8988T (cell line): ENCODE data around the gene KRTAP5-7.
"Not testable (repeated sequence)": the region's sequence is repeated elsewhere in the genome, so short reads cannot be mapped to it uniquely, and the experiment has no call there.

ENCODE experiments used
- DNase-seq: peaks from one replicate; pipeline ENCODE4 v3.0.0; 2011

The KRTAP5-7 gene

DNA sequence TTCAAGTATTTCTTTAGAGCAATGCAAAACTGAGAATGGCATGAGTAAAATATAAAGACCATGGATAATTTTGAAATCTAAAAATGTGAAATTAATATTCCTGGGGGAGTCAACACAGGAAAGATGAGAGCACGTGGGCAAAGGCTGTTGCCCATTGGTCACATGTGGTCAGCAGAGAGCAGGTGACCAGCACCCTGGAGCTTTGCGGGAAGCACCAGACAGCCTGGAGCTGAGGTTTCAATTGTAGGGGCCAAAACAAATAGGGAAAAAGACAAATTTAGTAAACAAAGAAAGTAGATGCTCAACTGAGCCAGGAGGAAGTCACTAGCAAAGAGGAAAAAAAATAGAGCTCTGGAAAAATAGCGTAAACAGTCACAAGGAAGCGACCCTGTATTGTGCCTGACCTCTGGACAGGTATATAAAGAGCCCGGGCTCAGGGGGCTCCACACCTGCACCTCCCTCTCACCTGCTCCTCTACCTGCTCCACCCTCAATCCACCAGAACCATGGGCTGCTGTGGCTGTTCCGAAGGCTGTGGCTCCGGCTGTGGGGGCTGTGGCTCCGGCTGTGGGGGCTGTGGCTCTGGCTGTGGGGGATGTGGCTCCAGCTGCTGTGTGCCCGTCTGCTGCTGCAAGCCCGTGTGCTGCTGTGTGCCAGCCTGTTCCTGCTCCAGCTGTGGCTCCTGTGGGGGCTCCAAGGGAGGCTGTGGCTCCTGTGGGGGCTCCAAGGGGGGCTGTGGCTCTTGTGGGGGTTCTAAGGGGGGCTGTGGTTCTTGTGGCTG, at the start of gene KRTAP5-7:
Gene KRTAP5-7, plus strand, starts transcription at position 472 of the 780 bp plus-strand sequence. Its CDS starts 34 bp downstream, at position 506.
- not testable (repeated sequence) for DNase-seq

DNA sequence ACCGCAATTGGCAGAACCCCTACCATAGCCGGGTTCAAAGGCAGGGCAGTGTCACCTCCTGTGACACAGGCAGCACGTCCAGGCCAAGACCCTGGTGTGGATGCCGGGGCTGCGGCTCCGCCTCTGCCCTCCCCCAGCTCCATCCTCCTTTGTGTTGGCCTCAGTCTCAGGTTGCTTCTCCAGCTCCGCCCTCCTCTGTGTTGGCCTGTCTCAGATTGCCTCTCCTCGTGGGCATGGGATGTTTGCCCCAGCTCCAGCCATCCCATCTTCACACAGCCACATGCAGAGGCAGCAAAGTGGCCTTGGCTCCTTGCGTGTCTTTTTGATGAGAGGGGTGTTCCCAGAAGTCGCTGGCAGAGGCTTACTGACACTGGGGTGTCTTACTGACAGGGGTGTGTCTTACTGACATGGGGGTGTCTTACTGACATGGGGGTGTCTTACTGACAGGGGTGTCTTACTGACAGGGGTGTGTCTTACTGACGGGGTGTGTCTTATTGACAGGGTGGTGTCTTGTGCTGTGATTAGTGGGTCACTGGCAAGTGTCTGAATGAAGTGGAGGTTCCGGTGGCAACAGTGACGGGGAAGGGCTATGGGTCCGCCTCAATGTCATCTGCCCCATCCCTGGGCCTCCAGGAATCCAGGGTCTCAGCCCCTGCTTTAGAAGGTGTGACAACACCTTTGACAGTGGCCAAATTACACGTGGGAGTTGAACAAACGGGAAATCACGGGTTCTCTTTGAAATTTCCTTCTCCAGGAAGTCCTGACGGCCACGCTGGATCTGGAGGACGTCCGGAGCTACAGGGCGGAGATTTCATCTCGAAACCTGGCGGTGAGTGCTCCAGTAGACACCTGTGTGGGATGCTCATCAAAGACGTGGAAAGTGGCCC, 49.2 kb upstream of the KRTAP5-7 start:
- DNase-seq = no peak

- no peak for DNase-seq
Measured at GRCh38 chr11:71478528-71478840, 48.6 kb upstream of the KRTAP5-7 start.

DNA sequence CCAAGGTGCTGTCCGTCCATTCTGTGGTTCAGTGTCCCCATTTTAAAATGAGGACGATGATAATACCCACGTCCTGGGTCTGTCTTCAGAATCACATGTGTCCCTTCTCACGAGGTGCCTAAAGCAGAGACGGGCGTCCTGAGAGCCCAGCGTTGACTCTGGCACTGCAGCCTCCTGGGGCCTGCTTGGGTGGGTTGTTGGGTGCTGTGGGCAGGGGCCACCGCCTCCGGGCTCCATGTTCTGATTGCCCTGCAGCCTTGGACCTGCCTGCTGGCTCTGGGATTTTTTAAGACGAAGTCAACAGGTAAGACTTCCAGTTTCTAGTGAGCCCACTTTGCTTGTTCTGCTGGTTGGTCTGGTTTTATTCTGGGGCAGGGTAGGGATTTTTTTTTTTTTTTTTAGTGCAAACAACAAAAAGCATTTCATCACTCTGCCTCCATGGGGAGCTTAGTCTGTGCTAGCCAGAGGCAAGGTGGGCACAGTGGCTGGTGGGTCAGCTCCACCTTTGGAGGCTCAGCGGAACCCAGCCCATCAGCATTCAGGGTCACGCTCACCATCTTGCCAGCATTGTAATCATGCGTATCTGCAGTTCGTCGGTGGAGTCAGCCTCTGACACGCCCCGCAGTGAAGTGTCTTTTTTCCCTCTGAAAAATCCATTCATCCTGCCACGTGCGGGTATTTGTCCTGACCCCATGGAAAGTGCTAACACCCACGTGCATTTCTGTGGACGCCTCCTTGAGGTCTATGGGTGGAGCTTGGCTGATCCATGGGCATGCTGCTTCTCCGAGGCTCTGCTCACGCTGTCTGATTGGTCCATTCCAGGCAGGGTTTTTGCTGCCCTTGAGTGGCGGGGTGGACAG, 45.7 kb upstream of the KRTAP5-7 start:
- no peak for DNase-seq

DNA sequence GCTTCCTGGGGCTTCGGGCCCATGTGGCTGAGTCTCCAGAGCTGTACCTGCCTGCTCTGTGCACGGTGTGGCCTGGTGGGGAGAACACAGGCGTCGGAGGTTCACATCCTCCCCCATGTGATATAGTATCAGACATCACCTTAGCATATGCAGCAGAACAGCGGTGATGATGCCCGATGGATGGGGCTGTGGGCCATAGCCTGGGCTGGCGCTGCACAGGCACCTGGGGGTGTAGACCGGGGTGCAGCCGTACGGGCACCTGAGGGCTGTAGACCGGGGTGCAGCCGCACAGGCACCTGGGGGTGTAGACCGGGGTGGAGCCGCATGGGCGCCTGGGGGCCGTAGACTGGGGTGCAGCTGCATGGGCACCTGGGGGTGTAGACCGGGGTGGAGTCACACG, 44.9 kb upstream of the KRTAP5-7 start:
- DNase-seq = no peak

DNA sequence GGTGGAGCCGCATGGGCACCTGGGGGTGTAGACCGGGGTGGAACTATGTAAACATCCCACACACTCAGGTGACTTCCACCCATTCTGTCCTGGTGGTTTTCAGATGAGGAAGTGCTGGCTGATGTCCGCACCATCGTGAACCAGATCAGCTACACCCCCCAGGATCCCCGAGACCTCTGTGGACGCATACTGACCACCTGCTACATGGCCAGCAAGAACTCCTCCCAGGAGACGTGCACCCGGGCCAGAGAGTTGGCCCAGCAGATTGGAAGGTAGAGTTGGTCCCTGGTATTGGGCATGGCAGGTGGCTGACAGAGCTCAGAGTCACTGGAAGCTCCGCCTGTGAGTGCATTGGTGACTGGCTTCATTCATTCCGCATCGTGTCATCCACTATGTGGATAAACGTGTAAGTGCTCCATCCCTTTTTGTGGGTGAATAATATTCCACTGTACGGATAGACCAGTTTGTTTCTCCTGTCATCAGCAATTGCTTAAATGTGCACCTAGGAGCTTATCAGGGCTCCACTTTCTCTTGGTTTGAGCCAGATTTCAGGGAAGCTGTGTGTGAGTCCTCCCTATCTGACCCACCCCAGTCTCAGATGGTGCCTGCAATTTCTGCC, 44.2 kb upstream of the KRTAP5-7 start:
- DNase-seq = no peak

GRCh38 chr11:71483692-71484091, 43.4 kb upstream of the KRTAP5-7 start:
- no peak for DNase-seq

DNA sequence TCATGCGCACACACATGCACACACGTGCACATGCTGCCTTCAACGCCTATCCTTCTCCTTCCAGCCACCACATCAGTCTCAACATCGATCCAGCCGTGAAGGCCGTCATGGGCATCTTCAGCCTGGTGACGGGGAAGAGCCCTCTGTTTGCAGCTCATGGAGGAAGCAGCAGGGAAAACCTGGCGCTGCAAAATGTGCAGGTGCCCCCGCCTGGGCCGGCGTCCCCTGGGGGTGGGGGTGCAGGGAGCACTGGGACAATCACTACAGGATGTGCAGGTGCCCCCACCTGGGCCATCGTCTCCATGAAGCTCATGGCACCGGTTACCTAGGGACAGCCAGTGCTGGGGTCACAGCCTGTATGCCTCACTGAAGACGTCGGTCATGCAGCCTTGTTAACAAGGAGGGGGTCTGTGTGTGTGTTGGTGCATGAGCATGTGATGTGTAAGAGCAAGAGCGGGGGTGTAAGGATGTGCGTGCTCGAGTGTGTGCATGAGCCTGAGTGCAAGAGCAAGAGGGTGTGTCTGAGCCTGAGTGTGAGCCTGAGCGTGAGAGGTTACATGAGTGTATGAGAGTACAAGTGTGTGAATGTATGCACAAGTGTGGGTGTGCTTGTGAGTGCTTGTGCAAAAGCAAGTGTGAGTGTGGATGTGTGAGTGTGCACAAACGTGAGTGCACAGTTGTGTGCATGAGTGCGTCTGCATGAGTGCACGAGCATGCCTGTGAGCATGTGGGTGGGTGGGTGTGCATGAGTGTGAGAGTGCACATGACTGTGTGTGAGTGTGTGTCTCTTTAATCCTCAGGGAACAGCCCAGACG, 42.6 kb upstream of the KRTAP5-7 start:
- no peak for DNase-seq

GRCh38 chr11:71485063-71485399, 42.0 kb upstream of the KRTAP5-7 start:
- DNase-seq = no peak

- DNase-seq = no peak
Measured at GRCh38 chr11:71485466-71485865, 41.6 kb upstream of the KRTAP5-7 start.

- DNase-seq = no peak
Measured at GRCh38 chr11:71486320-71486719, 40.7 kb upstream of the KRTAP5-7 start.

DNA sequence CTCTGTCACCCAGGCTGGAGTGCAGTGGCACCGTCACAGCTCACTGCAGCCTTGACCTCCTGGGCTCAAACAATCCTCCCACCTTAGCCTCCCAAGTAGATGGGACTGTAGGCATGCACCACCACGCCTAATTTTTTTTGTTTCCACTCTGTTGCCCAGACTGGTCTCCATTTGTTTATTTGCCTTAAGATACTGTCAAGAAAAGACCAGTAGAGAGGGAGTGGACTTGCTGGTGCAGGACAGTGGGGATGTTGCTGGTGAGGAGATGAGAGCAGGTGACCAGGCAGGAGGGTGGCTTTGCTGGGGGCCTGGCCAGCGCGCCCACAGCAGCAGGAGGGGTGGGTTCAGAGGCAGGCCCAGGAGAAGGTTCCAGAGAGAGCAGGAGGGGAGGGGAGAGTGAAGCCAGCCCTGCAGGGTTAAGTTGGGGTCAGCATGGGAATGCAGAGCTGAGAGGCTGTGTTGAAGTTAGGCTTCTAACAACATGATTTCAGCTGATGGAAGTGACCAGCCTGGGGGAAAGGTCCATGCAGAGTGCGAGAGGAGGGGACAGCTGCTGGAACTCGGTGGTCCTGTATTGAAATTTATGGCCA, 38.3 kb upstream of the KRTAP5-7 start:
- no peak for DNase-seq

- DNase-seq = no peak
Measured at GRCh38 chr11:71489311-71490043, 37.6 kb upstream of the KRTAP5-7 start.

GRCh38 chr11:71490044-71490730, 36.9 kb upstream of the KRTAP5-7 start:
- DNase-seq = no peak

DNA sequence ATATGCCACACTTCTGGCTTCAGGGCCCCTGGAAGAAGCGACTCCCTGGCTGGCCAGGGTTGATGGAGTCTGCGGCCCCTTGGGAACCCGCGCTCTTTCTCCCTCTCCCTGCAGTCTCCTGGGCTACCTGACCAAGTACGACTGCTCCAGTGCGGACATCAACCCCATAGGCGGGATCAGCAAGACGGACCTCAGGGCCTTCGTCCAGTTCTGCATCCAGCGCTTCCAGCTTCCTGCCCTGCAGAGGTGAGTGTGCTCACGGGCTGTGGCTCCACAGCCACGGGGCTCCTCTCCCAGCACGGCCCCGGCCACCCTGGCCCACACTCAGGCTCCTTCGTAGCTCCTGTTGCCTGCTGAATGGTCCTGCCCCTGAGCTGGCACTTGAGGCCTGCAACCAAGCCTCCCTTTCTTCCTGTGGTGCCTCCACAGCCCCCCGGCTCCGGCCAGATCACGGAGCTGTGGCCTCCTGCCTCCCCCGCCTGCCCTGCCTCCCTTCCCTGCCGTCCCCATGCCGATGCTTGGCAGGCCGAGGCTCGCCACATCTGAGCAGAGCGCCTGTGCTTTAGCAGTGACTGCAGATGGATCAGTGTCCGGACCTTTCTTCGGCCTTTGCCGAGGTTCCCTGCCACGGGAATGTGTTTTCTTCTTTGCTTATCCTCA, 36.2 kb upstream of the KRTAP5-7 start:
- no peak for DNase-seq

- no peak for DNase-seq
Measured at GRCh38 chr11:71491531-71491930, 35.5 kb upstream of the KRTAP5-7 start.

DNA sequence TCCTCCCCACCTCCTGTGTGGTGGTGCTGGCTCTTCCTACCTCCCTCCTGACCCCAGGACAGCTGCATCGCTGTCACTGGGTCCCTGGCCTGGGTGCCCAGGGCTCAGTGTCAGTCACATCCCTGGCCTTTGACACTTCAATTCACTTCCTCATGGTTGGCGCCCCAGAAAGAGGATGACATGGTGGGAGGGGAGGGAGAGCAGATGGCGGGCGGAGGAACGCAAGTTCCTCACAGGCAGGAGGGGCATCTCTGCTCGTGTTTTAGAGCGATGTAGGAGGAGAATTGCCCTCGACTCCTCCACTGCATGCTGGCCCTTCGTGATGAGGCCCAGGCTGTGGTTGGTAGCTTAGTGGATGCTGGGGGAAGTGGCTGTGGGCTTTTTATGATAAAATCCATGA, 35.1 kb upstream of the KRTAP5-7 start:
- DNase-seq = no peak

DNA sequence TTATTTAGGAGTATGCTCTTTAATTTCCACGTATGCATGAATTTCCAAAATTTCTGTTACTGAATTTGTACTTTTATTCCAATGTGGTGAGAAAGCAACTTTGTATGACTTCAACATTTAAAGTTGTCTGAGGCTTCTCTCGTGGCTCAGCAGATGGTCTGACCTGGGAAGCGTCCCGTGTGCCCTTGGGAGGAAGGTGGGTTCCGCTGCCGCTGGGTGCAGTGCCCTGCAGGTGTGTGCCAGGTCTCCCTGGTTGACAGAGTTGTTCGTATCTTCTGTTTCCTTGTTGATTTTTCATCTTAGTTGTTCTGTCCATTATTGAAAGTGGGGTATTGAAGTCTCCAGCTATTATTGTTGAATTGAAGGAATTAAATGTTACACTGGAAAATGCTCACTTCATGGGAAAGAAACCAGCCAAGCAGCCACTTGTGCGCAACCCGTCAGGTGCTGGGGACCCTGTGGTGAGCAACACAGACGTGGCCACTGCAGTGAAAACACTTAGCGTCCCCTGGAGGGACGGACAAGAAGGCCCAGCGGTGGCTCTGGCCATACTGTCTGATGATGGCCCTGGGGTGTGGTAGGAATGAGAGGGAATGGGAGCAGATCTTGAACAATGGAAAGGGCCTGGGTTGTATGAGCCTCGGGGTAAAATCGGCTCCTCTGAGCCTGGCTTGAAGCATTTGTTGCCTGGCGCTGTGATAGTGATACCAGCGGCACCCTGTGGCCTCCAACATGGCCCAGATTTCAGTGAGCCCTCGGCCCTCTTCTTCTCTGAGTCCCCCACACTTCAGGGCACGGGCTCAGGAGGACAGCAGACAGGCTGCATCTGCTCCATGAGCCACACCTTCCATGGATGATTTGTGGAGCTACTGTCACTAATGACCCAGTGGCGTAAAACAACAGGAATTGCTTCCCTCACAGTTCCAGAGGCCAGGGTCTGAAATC, 31.5 kb upstream of the KRTAP5-7 start:
- no peak for DNase-seq
